ENCODE measurements around the gene ZNF217. TPM values are rescaled to one million over a fixed set of nuclear protein-coding genes. Genes with fewer than 3 reads are reported as not detected.

Gene ZNF217
- polyA plus RNA-seq, 2 of the 4 experiments (the other 2 are of a cell fraction): 22.2 to 30.5 TPM

DNA sequence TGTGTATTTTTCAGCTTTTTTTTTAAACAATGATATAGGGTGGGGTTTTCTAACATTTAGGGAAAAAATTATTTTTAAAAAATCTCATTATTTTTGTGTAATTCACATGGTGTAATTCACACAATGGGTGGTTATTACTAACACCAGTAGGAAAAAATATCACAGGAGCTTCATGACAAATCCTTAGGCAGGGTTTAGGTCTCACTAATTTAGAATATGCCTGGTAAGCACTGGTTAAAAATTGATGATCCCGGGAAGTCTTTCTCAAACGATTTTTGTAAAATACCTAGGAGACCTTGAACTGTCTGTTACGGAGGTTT lies 29.5 kb upstream of the ZNF217 start (continued):
- TF ChIP-seq, protein P1, sequence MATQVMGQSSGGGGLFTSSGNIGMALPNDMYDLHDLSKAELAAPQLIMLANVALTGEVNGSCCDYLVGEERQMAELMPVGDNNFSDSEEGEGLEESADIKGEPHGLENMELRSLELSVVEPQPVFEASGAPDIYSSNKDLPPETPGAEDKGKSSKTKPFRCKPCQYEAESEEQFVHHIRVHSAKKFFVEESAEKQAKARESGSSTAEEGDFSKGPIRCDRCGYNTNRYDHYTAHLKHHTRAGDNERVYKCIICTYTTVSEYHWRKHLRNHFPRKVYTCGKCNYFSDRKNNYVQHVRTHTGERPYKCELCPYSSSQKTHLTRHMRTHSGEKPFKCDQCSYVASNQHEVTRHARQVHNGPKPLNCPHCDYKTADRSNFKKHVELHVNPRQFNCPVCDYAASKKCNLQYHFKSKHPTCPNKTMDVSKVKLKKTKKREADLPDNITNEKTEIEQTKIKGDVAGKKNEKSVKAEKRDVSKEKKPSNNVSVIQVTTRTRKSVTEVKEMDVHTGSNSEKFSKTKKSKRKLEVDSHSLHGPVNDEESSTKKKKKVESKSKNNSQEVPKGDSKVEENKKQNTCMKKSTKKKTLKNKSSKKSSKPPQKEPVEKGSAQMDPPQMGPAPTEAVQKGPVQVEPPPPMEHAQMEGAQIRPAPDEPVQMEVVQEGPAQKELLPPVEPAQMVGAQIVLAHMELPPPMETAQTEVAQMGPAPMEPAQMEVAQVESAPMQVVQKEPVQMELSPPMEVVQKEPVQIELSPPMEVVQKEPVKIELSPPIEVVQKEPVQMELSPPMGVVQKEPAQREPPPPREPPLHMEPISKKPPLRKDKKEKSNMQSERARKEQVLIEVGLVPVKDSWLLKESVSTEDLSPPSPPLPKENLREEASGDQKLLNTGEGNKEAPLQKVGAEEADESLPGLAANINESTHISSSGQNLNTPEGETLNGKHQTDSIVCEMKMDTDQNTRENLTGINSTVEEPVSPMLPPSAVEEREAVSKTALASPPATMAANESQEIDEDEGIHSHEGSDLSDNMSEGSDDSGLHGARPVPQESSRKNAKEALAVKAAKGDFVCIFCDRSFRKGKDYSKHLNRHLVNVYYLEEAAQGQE (IDR thresholded peaks at IDR 0.05): no peak
- TF ChIP-seq JUN (IDR thresholded peaks at IDR 0.05): no peak; a peak in 1 of 5 replicates
- TF ChIP-seq TP53 (CRISPR knock-in tag; IDR thresholded peaks at IDR 0.05): no peak
- no peak for TF ChIP-seq NR3C1 (IDR thresholded peaks at IDR 0.05)

DNA sequence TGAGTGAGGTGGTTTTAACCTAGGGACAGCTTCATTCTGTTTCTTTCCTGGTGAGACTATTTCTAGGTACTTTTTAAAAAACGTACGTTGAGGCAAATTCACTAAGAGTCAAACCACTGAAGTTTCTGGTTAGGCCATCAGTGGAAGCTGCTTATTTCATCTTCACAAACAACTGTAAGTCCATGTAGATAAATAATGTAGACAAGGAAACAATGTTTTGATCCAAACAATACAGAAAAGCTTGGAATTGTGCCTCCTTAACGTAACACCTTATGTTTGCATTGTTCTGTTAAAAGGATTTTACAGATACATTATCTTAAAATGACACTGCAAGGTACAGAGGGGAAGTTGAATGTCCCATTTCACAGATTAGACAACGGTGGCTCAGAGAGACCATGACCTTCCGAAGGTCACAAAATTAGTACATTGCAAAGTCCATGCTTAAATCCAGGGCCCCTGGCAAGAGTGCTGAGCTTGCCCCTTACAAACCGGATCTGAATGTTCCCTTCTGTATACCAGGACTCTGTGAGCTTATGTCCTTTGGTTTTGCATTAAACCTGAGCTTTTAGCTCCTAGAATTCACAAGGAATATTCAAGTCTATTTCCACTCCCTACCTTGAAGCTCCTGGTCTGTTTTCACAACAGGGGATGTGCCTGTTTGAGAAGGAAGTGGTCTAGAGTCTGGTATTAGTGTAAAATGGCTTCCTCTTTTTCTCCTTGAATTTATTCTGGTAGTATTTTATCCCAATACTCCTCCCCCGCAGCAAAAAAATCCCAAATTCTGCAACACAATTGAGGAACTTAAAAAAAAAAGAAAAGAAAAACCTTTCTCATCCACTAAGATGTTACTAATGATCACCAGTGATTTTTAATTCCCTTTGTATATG lies 28.9 kb upstream of the ZNF217 start:
- peak overlapping the region; percentile 37; the same call in 1 of the 3 replicates for H3K4me3 ChIP-seq
- H3K27ac ChIP-seq: peak overlapping the region; percentile 93 to 98
- H3K4me1 ChIP-seq: peaks cover 38% of the 10 kb centered on the region
- FAIRE-seq: no peak
- ChIA-PET CTCF (interaction anchor here (0.5 to 5.0 kb wide), 22 partner anchors 9 to 317 kb away, joined by 3 to 33 read pairs (median 4); partner anchors contain the start of gene ZNF217), POLR2A (interaction anchor here (0.7 to 4.3 kb wide), 23 partner anchors 11 to 317 kb away, joined by 3 to 69 read pairs (median 6); partner anchors contain the start of gene ZNF217)
- 14% methylated on average over 7 of the region's 7 CpGs for WGBS (ENCODE audit: missing lambda C conversion rate)
- peak overlapping the region; percentile 90 for H3K4me2 ChIP-seq
- DNase-seq (ENCODE audit: low read depth in 1 of 2, low spot score in 1 of 2): peak in 1 of 2 experiments; percentile 43
- no peaks in the 10 kb centered on the region for H3K9me3 ChIP-seq
- peak; percentile 13 to 17; a peak in 3 of 6 replicates for ATAC-seq
- TF ChIP-seq EHF (CRISPR knock-in tag; IDR thresholded peaks at IDR 0.05) (peak; percentile 22; the same call in 1 of the 2 replicates), TFCP2L1 (CRISPR knock-in tag; IDR thresholded peaks at IDR 0.05) (no peak), FOSB (CRISPR knock-in tag; IDR thresholded peaks at IDR 0.05) (peak; percentile 60), TP53 (CRISPR knock-in tag; IDR thresholded peaks at IDR 0.05) (0 out of 2 replicates have a peak, but pooled peaks have one; percentile 14), ZSCAN20 (CRISPR knock-in tag; IDR thresholded peaks at IDR 0.05) (0 out of 2 replicates have a peak, but pooled peaks have one; percentile 17), ZC3H11A (IDR thresholded peaks at IDR 0.05) (no peak), ZFP36 (IDR thresholded peaks at IDR 0.05; ENCODE audit: borderline replicate concordance, partially characterized antibody) (peak; percentile 6), ESRRA (IDR thresholded peaks at IDR 0.05; ENCODE audit: borderline replicate concordance, low read length) (peak; percentile 78), FOXS1 (CRISPR knock-in tag; IDR thresholded peaks at IDR 0.05) (no peak), NR3C1 (IDR thresholded peaks at IDR 0.05) (no peak), RARB (CRISPR knock-in tag; IDR thresholded peaks at IDR 0.05) (0 out of 2 replicates have a peak, but pooled peaks have one; percentile 51), HOXA7 (CRISPR knock-in tag; IDR thresholded peaks at IDR 0.05) (peak; percentile 31), ZNF302 (CRISPR knock-in tag; IDR thresholded peaks at IDR 0.05) (0 out of 2 replicates have a peak, but pooled peaks have one; percentile 45)
- TF ChIP-seq, protein P2, sequence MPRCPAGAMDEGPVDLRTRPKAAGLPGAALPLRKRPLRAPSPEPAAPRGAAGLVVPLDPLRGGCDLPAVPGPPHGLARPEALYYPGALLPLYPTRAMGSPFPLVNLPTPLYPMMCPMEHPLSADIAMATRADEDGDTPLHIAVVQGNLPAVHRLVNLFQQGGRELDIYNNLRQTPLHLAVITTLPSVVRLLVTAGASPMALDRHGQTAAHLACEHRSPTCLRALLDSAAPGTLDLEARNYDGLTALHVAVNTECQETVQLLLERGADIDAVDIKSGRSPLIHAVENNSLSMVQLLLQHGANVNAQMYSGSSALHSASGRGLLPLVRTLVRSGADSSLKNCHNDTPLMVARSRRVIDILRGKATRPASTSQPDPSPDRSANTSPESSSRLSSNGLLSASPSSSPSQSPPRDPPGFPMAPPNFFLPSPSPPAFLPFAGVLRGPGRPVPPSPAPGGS (IDR thresholded peaks at IDR 0.05): 0 out of 3 replicates have a peak, but pooled peaks have one; percentile 7

Measured in A549 (cell line).